Ecto neural progenitor cell (in vitro differentiated cells): ENCODE data around the gene IL12RB2.

Experiments used
- DNase-seq: peaks from one replicate; pipeline ENCODE4 v3.0.0-alpha.2; 2018; ENCODE audit warnings: low spot score

Gene IL12RB2

GRCh38 chr1:67313934-67314671 lies 6.4 kb downstream of the IL12RB2 start:
- DNase-seq: no peak

- no peak for DNase-seq
Observed at GRCh38 chr1:67314696-67315095, 7.0 kb downstream of the IL12RB2 start.

GRCh38 chr1:67316180-67316902 lies 8.7 kb downstream of the IL12RB2 start:
- no peak for DNase-seq

GRCh38 chr1:67316918-67317317 lies 9.2 kb downstream of the IL12RB2 start:
- no peak for DNase-seq

- no peak for DNase-seq
Observed at GRCh38 chr1:67317803-67318202, 10.1 kb downstream of the IL12RB2 start.

GRCh38 chr1:67322442-67322841 lies 14.8 kb downstream of the IL12RB2 start:
- DNase-seq: no peak

GRCh38 chr1:67323087-67323486 lies 15.4 kb downstream of the IL12RB2 start:
- no peak for DNase-seq

- DNase-seq: no peak
Observed at GRCh38 chr1:67324068-67324467, 16.4 kb downstream of the IL12RB2 start.

- no peak for DNase-seq
Observed at GRCh38 chr1:67327864-67328466, 20.3 kb downstream of the IL12RB2 start.

GRCh38 chr1:67332653-67333529 lies 25.2 kb downstream of the IL12RB2 start:
- DNase-seq: no peak

GRCh38 chr1:67333603-67334002 lies 25.9 kb downstream of the IL12RB2 start:
- no peak for DNase-seq

- DNase-seq: no peak
Observed at GRCh38 chr1:67335411-67335810, 27.7 kb downstream of the IL12RB2 start.

- DNase-seq: no peak
Observed at GRCh38 chr1:67336157-67336556, 28.5 kb downstream of the IL12RB2 start.

- DNase-seq: no peak
Observed at GRCh38 chr1:67336783-67337182, 29.1 kb downstream of the IL12RB2 start.

- DNase-seq: no peak
Observed at GRCh38 chr1:67338642-67339041, 31.0 kb downstream of the IL12RB2 start.

GRCh38 chr1:67339623-67340343 lies 32.1 kb downstream of the IL12RB2 start:
- DNase-seq: no peak

GRCh38 chr1:67342076-67342890 lies 34.6 kb downstream of the IL12RB2 start:
- no peak for DNase-seq

GRCh38 chr1:67345556-67345955 lies 37.9 kb downstream of the IL12RB2 start:
- no peak for DNase-seq

- no peak for DNase-seq
Observed at GRCh38 chr1:67346982-67347381, 39.3 kb downstream of the IL12RB2 start.

- peak; percentile 57 for DNase-seq
Observed at GRCh38 chr1:67347688-67348472, 40.2 kb downstream of the IL12RB2 start.
